WERI-Rb-1 (cell line): ENCODE measurements around the gene AP4M1.

ENCODE experiments used
- DNase-seq: peaks from one replicate; pipeline ENCODE4 v3.0.0-alpha.2; 2020
- H3K27ac ChIP-seq: fragments of 250-450 bp; sonication (Bioruptor Pico); 2 replicates; pipeline ENCODE4 v1.5.1; 2020; ENCODE audit warnings: mild to moderate bottlenecking, moderate library complexity
- H3K27me3 ChIP-seq: fragments of 250-450 bp; sonication (Bioruptor Pico); 2 replicates; pipeline ENCODE4 v1.5.1; 2021; ENCODE audit warnings: mild to moderate bottlenecking, low read depth, moderate library complexity; ENCODE audit not compliant: insufficient read depth, severe bottlenecking
- H3K36me3 ChIP-seq: fragments of 250-450 bp; sonication (Bioruptor Pico); 2 replicates; pipeline ENCODE4 v1.5.1; 2020; ENCODE audit warnings: mild to moderate bottlenecking, moderate library complexity
- H3K4me3 ChIP-seq: 2 replicates; pipeline ENCODE4 v1.5.1; 2011; ENCODE audit warnings: low read depth, mild to moderate bottlenecking, control low read depth, low read length
- H3K9me3 ChIP-seq: fragments of 250-450 bp; sonication (Bioruptor Pico); 2 replicates; pipeline ENCODE4 v1.5.1; 2021; ENCODE audit warnings: mild to moderate bottlenecking, moderate library complexity; ENCODE audit not compliant: severe bottlenecking
- TF ChIP-seq, protein P1 (sequence below): IDR thresholded peaks from 2 replicates; pipeline ENCODE4 v1.5.1; 2011; ENCODE audit warnings: low read depth, mild to moderate bottlenecking, control low read depth, inconsistent platforms, low read length

Gene AP4M1

DNA sequence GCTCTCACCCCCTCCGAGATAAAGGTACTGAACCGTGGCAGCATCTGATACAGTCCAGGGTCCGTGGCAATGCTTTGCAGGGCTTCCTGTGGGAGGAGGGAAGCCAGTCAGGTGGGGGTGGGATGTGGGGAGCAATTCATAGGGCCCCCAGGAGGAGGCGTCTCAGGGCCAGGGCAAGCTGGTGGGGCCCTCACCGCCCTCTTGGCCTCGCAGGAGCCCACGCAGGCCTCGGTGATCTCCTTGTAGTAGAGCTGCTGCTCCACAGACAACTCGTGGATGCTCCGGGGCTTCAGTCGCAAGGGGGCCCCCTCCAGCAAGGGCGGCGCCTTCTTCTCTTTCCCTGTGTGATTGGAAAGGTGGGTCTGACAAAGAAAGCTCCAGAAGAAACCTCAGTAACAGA lies 10.5 kb downstream of the AP4M1 start:
- TF ChIP-seq, protein P1, sequence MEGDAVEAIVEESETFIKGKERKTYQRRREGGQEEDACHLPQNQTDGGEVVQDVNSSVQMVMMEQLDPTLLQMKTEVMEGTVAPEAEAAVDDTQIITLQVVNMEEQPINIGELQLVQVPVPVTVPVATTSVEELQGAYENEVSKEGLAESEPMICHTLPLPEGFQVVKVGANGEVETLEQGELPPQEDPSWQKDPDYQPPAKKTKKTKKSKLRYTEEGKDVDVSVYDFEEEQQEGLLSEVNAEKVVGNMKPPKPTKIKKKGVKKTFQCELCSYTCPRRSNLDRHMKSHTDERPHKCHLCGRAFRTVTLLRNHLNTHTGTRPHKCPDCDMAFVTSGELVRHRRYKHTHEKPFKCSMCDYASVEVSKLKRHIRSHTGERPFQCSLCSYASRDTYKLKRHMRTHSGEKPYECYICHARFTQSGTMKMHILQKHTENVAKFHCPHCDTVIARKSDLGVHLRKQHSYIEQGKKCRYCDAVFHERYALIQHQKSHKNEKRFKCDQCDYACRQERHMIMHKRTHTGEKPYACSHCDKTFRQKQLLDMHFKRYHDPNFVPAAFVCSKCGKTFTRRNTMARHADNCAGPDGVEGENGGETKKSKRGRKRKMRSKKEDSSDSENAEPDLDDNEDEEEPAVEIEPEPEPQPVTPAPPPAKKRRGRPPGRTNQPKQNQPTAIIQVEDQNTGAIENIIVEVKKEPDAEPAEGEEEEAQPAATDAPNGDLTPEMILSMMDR, result no peak
- no peaks in the 10 kb centered on the region for H3K27me3 ChIP-seq
- H3K9me3 ChIP-seq, result no peaks in the 10 kb centered on the region
- DNase-seq, result no peak
- no peak overlapping the region for H3K27ac ChIP-seq
- peaks cover 65% of the 10 kb centered on the region for H3K36me3 ChIP-seq
- no peak overlapping the region for H3K4me3 ChIP-seq

DNA sequence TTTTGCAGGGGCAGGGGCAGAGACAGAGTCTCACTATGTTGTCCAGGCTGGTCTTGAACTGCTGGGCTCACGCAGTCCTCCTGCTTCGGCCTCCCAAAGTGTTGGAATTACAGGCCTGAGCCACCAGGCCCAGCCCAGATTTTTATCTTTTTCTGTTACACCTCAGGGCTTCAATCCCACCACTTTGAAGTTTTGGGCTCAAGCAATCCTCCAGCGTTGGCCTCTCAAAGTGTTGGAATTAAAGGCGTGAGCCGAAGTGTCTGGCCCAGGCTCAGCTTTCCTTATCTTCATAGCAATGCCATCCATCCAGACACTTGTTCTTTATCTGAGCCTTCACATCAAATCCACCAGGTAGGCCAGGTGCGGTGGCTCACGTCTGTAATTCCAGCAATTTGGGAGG lies 13.6 kb downstream of the AP4M1 start:
- H3K36me3 ChIP-seq, result peaks cover 34% of the 10 kb centered on the region

DNA sequence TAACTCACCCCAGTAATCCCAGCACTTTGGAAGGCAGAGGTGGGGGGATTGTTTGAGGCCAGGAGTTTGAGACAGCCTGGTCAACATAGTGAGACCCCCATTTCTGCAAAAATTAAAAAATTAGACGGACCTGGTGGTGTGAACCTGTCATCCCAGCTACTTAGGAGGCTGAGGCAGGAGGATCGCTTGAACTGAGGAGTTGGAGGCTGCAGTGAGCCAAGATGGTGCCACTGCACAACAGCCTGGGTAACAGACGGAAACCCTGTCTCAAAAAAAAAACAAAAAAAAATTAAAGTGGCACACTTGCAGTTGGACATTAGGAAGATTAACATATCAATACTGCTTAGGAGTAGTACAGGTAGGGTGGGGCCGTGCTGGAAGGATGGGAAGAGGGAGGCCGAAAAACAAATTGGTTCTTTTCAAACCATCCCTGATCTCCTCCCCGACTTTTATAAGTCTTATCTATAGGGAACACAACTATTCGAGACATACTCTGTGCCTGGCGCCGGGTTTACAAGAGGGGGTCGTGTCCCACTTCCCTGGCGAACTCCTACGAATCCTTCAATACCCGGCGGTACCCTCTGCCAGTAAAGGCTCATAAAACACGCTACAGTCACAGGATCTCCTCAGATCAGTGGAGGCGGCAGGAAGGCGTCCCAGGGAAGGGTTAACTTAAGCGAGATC lies 17.1 kb downstream of the AP4M1 start:
- no peaks in the 10 kb centered on the region for H3K9me3 ChIP-seq
- TF ChIP-seq, protein P1, result no peak
- H3K27ac ChIP-seq, result peak overlapping the region; percentile 90
- H3K27me3 ChIP-seq, result no peaks in the 10 kb centered on the region
- peaks cover 5% of the 10 kb centered on the region for H3K36me3 ChIP-seq
- no peak for DNase-seq
- peak overlapping the region; percentile 88 for H3K4me3 ChIP-seq

More for the DNA sequence above, 13.6 kb downstream of the AP4M1 start:
- H3K4me3 ChIP-seq, result no peak overlapping the region
- TF ChIP-seq, protein P1, result no peak
- H3K9me3 ChIP-seq, result no peaks in the 10 kb centered on the region
- no peak for DNase-seq
- H3K27ac ChIP-seq, result no peak overlapping the region
- H3K27me3 ChIP-seq, result no peaks in the 10 kb centered on the region

DNA sequence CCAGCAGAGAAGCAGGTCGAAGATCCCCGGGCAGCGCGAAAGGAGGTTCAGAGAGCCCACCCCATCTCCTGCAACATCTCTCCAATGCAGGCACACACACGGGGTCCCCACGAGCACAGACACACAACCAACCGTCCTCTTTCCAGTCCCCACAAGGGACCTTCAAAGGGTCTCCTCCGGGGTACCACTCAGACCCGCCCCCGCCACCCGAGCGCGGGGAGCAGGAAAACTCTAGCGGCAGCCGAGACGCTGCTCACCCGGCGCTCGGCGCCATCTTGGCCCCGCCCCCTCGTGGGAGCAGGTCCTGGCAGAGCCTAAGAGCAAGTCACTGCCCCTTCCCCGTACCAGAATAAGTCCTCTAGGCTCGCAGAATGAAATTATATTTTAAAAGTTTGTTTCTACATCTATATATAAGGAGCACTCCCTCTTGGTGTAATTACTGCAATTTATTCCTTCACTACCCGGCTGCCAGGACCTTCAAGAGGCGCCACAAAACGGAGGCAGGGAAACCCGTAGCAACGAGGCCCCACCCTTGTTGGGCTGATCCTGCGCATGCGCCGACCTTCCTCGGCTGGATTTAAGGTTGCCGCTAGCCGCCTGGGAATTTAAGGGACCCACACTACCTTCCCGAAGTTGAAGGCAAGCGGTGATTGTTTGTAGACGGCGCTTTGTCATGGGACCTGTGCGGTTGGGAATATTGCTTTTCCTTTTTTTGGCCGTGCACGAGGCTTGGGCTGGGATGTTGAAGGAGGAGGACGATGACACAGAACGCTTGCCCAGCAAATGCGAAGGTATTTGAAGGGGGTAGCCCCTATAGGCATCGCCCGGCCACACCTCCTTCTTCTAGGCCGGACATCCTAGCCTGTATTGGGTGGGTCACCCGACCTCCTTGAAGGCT lies 17.9 kb downstream of the AP4M1 start, which contains the start of the genes CNPY4 and TAF6:
TSS of gene CNPY4 (plus strand) at position 563 of the 898 bp plus-strand sequence. CDS start at position 674, 111 bp downstream.
TSS of gene TAF6 (minus strand) at position 287 of the 898 bp plus-strand sequence. CDS start 5,149 bp downstream, outside the sequence.
- Histone ChIP-seq H3K9me3 (no peaks in the 10 kb centered on the region), H3K27me3 (no peaks in the 10 kb centered on the region), H3K4me3 (peak within 1 kb of the TSS; percentile 88), H3K27ac (peak within 1 kb of the TSS; percentile 90), H3K36me3 (no peaks in the 10 kb centered on the region; the same call in none of the 2 replicates)
- DNase-seq, result peak; percentile 96
- TF ChIP-seq, protein P1, result no peak

DNA sequence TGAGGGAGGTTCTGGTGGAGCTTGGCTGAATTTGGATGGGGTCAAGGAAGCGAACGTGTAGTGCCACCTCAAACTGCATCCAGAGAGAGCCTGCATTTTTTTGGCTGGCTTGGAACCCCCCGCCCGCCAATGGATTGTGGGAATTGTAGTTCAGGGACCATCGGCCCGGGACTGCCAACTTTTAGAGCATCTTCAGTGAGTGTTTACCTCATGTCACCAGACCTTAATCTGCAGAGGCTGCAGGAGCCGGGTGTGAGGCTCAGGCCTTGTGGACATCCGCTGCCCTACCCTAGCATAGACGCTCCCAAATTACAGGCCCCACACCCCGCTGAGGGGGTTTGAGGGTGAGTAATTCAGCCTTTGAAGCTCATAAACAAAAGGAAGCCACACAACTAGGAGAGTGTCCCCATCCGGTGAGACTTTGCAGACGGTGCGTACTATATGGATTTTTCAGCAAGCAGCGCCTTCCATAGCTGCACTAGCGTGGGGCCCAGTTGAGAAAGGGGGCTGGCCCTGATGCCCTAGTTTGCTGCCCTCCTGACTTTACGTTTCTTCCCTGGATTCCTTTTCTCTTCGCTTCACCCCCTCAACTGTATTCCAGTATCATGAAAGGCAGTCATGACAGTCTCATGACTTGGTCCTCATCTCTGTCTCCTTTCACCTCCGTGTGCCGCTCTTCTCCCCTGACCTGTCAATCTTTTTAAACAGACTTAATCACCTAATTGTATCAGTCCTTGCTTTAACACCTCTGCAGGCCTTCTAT lies 18.7 kb downstream of the AP4M1 start:
- peak overlapping the region; percentile 90 for H3K27ac ChIP-seq
- no peaks in the 10 kb centered on the region for H3K9me3 ChIP-seq
- peak; percentile 53 for DNase-seq
- peaks cover 4% of the 10 kb centered on the region for H3K36me3 ChIP-seq
- H3K27me3 ChIP-seq, result no peaks in the 10 kb centered on the region
- TF ChIP-seq, protein P1, result no peak
- peak overlapping the region; percentile 88 for H3K4me3 ChIP-seq
